Stimulated activated CD4-positive, alpha-beta T cell treated with anti-CD3 and anti-CD28 coated beads, Interleukin-1b, Interleukin-23, amount 100 ng/mL, for 4 hours (primary cell): ENCODE results near the gene NBAS.

Experiments
- DNase-seq, 2 donors: peaks; one replicate each; pipeline ENCODE4 v3.0.0-alpha.2; 2020; ENCODE audit warnings: low read depth in 2 of 2

Gene NBAS

GRCh38 chr2:15168116-15168515 is 393.0 kb downstream of the NBAS start:
- no peak for DNase-seq

- no peak for DNase-seq
Measured at GRCh38 chr2:15166878-15167277, 394.3 kb downstream of the NBAS start.

GRCh38 chr2:15163326-15163725 is 397.8 kb downstream of the NBAS start:
- no peak for DNase-seq

- no peak for DNase-seq
Measured at GRCh38 chr2:15162620-15163019, 398.5 kb downstream of the NBAS start.

- no peak for DNase-seq
Measured at GRCh38 chr2:15160201-15160991, 400.7 kb downstream of the NBAS start.

GRCh38 chr2:15159751-15160177 is 401.4 kb downstream of the NBAS start:
- no peak for DNase-seq

GRCh38 chr2:15159206-15159605 is 401.9 kb downstream of the NBAS start:
- DNase-seq = no peak

GRCh38 chr2:15158532-15158931 is 402.6 kb downstream of the NBAS start:
- DNase-seq = no peak

GRCh38 chr2:15158100-15158499 is 403.0 kb downstream of the NBAS start:
- DNase-seq = no peak

- no peak for DNase-seq
Measured at GRCh38 chr2:15155959-15156574, 405.1 kb downstream of the NBAS start.

- no peak for DNase-seq
Measured at GRCh38 chr2:15154297-15154696, 406.8 kb downstream of the NBAS start.

- no peak for DNase-seq
Measured at GRCh38 chr2:15152382-15152781, 408.8 kb downstream of the NBAS start.

GRCh38 chr2:15149063-15149462 is 412.1 kb downstream of the NBAS start:
- DNase-seq = no peak

GRCh38 chr2:15147591-15147990 is 413.5 kb downstream of the NBAS start:
- DNase-seq = no peak

- no peak for DNase-seq
Measured at GRCh38 chr2:15146960-15147359, 414.2 kb downstream of the NBAS start.

GRCh38 chr2:15145919-15146318 is 415.2 kb downstream of the NBAS start:
- DNase-seq = no peak

- DNase-seq = no peak
Measured at GRCh38 chr2:15145046-15145817, 415.9 kb downstream of the NBAS start.

- peak; percentile 48 to 58 for DNase-seq
Measured at GRCh38 chr2:15142069-15142689, 419.0 kb downstream of the NBAS start.

GRCh38 chr2:15141211-15141610 is 419.9 kb downstream of the NBAS start:
- DNase-seq = no peak

GRCh38 chr2:15136639-15137038 is 424.5 kb downstream of the NBAS start:
- DNase-seq = no peak

GRCh38 chr2:15134957-15135356 is 426.2 kb downstream of the NBAS start:
- DNase-seq = no peak

- DNase-seq = no peak
Measured at GRCh38 chr2:15133461-15133860, 427.7 kb downstream of the NBAS start.
